ENCODE measurements around the gene CENPC. TPM values are rescaled to one million over a fixed set of nuclear protein-coding genes. Genes with fewer than 3 reads are reported as not detected.
"Not testable (repeated sequence)": the region's sequence is repeated elsewhere in the genome, so short reads cannot be mapped to it uniquely, and the experiment has no call there.

CENPC gene
- total RNA-seq, 1 donor from 2014 or later = 32.1 TPM

- H3K4me1 Mint-ChIP-seq (ENCODE audit: low read depth, unreplicated experiment) = peaks cover 12% of the 10 kb centered on the region
- no peaks in the 10 kb centered on the region for H3K27me3 Mint-ChIP-seq (ENCODE audit: unreplicated experiment)
- TF ChIP-seq, protein P1, sequence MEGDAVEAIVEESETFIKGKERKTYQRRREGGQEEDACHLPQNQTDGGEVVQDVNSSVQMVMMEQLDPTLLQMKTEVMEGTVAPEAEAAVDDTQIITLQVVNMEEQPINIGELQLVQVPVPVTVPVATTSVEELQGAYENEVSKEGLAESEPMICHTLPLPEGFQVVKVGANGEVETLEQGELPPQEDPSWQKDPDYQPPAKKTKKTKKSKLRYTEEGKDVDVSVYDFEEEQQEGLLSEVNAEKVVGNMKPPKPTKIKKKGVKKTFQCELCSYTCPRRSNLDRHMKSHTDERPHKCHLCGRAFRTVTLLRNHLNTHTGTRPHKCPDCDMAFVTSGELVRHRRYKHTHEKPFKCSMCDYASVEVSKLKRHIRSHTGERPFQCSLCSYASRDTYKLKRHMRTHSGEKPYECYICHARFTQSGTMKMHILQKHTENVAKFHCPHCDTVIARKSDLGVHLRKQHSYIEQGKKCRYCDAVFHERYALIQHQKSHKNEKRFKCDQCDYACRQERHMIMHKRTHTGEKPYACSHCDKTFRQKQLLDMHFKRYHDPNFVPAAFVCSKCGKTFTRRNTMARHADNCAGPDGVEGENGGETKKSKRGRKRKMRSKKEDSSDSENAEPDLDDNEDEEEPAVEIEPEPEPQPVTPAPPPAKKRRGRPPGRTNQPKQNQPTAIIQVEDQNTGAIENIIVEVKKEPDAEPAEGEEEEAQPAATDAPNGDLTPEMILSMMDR (IDR thresholded peaks at IDR 0.05; ENCODE audit: partially characterized antibody, unreplicated experiment) = no peak
- peaks cover 9% of the 10 kb centered on the region for H3K36me3 Mint-ChIP-seq (ENCODE audit: unreplicated experiment)
- DNase-seq = no peak
- H3K4me3 Mint-ChIP-seq (ENCODE audit: unreplicated experiment) = no peak overlapping the region
- H3K27ac Mint-ChIP-seq (ENCODE audit: unreplicated experiment) = no peak overlapping the region
- H3K9me3 Mint-ChIP-seq (ENCODE audit: unreplicated experiment) = no peaks in the 10 kb centered on the region
Observed at GRCh38 chr4:67531379-67531962, 13.8 kb downstream of the CENPC start.

DNA sequence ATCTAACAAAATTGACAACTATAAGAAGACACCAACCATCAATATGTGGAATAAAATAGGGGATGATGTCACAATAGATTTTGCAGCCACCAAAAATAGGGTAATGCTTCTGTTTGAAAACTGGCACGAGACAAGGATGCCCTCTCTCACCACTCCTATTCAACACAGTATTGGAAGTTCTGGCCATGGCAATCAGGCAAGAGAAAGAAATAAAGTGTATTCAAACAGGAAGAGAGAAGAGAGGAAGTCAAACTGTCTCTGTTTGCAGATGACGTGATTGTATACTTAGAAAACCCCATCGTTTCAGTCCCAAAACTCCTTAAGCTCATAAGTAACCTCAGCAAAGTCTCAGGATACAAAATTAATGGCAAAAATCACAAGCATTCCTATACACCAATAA lies 21.2 kb downstream of the CENPC start:
- H3K27ac Mint-ChIP-seq (ENCODE audit: unreplicated experiment); DNase-seq; H3K9me3 Mint-ChIP-seq (ENCODE audit: unreplicated experiment); H3K36me3 Mint-ChIP-seq (ENCODE audit: unreplicated experiment); H3K4me3 Mint-ChIP-seq (ENCODE audit: unreplicated experiment); H3K27me3 Mint-ChIP-seq (ENCODE audit: unreplicated experiment): not testable (repeated sequence)
- peaks cover 16% of the 10 kb centered on the region for H3K4me1 Mint-ChIP-seq (ENCODE audit: low read depth, unreplicated experiment)

GRCh38 chr4:67522851-67523671 lies 22.2 kb downstream of the CENPC start:
- peaks cover 16% of the 10 kb centered on the region for H3K4me1 Mint-ChIP-seq (ENCODE audit: low read depth, unreplicated experiment)
- TF ChIP-seq, protein P1 (IDR thresholded peaks at IDR 0.05; ENCODE audit: partially characterized antibody, unreplicated experiment) = no peak

DNA sequence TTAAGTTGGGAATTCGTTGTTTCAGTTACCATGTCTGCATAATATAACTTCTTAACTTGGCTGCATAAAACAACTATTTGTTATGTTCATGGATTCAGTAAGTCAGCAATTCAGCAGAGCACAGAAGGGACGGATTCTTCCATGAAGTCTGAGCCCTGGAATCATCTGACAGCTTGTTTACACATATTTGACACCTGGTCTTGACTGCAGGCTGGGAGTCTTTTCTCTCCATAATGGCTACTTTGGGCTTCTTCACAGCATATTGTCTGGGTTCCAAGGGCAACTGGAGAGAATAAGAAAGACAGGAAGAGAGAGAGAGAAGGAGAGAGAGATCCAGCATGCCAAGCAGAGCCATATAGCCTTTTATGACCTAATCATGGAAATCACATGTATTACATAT lies 23.1 kb downstream of the CENPC start:
- Mint-ChIP-seq H3K27me3 (ENCODE audit: unreplicated experiment) (no peaks in the 10 kb centered on the region), H3K36me3 (ENCODE audit: unreplicated experiment) (no peaks in the 10 kb centered on the region), H3K4me1 (ENCODE audit: low read depth, unreplicated experiment) (peaks cover 16% of the 10 kb centered on the region), H3K9me3 (ENCODE audit: unreplicated experiment) (peaks cover 3% of the 10 kb centered on the region), H3K4me3 (ENCODE audit: unreplicated experiment) (no peak overlapping the region), H3K27ac (ENCODE audit: unreplicated experiment) (no peak overlapping the region)
- DNase-seq = no peak
- TF ChIP-seq, protein P1 (IDR thresholded peaks at IDR 0.05; ENCODE audit: partially characterized antibody, unreplicated experiment) = no peak

More at GRCh38 chr4:67522851-67523671, 22.2 kb downstream of the CENPC start:
- H3K27ac Mint-ChIP-seq (ENCODE audit: unreplicated experiment) = no peak overlapping the region
- H3K4me3 Mint-ChIP-seq (ENCODE audit: unreplicated experiment) = no peak overlapping the region
- peaks cover 3% of the 10 kb centered on the region for H3K9me3 Mint-ChIP-seq (ENCODE audit: unreplicated experiment)
- DNase-seq = no peak
- H3K27me3 Mint-ChIP-seq (ENCODE audit: unreplicated experiment) = no peaks in the 10 kb centered on the region
- no peaks in the 10 kb centered on the region for H3K36me3 Mint-ChIP-seq (ENCODE audit: unreplicated experiment)

- Mint-ChIP-seq H3K27ac (ENCODE audit: unreplicated experiment) (no peak overlapping the region), H3K4me1 (ENCODE audit: low read depth, unreplicated experiment) (peaks cover 9% of the 10 kb centered on the region), H3K36me3 (ENCODE audit: unreplicated experiment) (no peaks in the 10 kb centered on the region), H3K4me3 (ENCODE audit: unreplicated experiment) (no peak overlapping the region), H3K9me3 (ENCODE audit: unreplicated experiment) (peaks cover 3% of the 10 kb centered on the region), H3K27me3 (ENCODE audit: unreplicated experiment) (no peaks in the 10 kb centered on the region)
- DNase-seq = no peak
- TF ChIP-seq, protein P1 (IDR thresholded peaks at IDR 0.05; ENCODE audit: partially characterized antibody, unreplicated experiment) = no peak
Observed at GRCh38 chr4:67521506-67521905, 23.8 kb downstream of the CENPC start.
